Vagina (tissue), 2 donors: ENCODE data around the gene PSMB3.

Experiments
- POLR2A ChIP-seq, 2 donors: fragments of 450-650 bp; IDR thresholded peaks; one replicate each; pipeline ENCODE4 v1.6.1; 2017; ENCODE audit warnings: antibody characterized with exemption in 2 of 2, mild to moderate bottlenecking in 2 of 2, moderate library complexity in 2 of 2
- TF ChIP-seq, protein P1 (sequence below), 3 experiments: fragments of 450-650 bp in 2 of 3; fragments of 200-600 bp in 1 of 3; sonication (generic) in 1 of 3; IDR thresholded peaks; one replicate each; pipeline ENCODE4 v1.5.1; 2017 to 2019; ENCODE audit warnings: antibody characterized with exemption in 3 of 3, mild to moderate bottlenecking in 2 of 3, moderate library complexity in 2 of 3

DNA sequence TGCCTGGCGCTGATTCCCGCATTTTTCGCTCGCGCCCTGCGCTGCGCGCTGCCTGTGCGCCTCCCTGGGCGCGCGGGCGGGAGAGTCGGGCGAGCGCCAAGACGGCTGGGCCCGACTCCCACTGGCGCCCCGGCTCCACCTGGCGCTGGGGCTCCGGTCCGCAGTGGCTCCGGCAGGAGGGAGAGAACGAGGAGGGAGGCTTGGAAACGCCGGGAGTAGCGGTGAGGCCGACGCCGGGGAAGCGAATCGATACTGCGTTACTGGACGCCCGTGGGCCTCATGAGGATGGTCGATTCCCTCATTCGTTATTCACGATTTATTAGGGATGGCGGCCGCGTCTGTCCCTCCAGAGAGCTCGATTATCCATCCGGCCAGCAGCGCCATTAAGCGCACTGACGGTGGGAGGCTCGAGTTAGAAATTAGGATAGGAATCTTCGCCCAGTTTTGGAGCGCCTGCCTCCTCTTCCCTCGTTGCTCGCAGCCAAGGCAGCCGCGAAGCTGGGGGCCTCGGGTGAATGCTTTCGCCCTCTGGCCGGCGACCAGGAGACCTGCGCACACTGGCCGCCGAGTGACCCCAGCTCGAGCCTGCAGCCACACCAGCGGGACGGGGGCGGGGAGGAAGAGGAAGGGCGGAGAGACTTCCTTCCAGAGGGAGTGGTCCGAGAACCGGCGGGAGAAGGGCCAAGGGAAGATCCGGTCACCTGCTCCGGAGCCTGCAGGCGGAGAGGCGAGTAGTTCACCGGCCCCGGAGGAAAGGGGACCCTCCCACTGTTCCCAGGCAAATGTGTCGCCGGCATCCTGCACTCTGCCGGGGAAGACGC lies 3.1 kb upstream of the PSMB3 start:
- TF ChIP-seq POLR2A (IDR thresholded peaks at IDR 0.05): peak in 1 of 2 donors; percentile 65
- TF ChIP-seq, protein P1, sequence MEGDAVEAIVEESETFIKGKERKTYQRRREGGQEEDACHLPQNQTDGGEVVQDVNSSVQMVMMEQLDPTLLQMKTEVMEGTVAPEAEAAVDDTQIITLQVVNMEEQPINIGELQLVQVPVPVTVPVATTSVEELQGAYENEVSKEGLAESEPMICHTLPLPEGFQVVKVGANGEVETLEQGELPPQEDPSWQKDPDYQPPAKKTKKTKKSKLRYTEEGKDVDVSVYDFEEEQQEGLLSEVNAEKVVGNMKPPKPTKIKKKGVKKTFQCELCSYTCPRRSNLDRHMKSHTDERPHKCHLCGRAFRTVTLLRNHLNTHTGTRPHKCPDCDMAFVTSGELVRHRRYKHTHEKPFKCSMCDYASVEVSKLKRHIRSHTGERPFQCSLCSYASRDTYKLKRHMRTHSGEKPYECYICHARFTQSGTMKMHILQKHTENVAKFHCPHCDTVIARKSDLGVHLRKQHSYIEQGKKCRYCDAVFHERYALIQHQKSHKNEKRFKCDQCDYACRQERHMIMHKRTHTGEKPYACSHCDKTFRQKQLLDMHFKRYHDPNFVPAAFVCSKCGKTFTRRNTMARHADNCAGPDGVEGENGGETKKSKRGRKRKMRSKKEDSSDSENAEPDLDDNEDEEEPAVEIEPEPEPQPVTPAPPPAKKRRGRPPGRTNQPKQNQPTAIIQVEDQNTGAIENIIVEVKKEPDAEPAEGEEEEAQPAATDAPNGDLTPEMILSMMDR (IDR thresholded peaks at IDR 0.05): no peak
